PC-9 (cell line): ENCODE measurements around the gene B3GALNT1. TPM values are rescaled to one million over a fixed set of nuclear protein-coding genes. Genes with fewer than 3 reads are reported as not detected.

ENCODE experiments used
- BruUV-seq: library from RNA; stranded (reverse); fragments of 400-500 nt; replicated peaks from 2 replicates; lab custom pipeline; 2021; lab: Mats Ljungman, UMichigan
- CTCF ChIA-PET: fragments of 300-600 bp; sonication (Branson Sonifier 250); formaldehyde crosslinking; loops from one replicate; lab custom pipeline; 2022; ENCODE audit warnings: antibody characterized with exemption; lab: Charles Lee
- POLR2A ChIA-PET: fragments of 300-600 bp; sonication (Branson Sonifier 250); formaldehyde crosslinking; loops from one replicate; lab custom pipeline; 2022; ENCODE audit warnings: antibody characterized with exemption; ENCODE audit not compliant: unreplicated experiment; lab: Charles Lee
- DNase-seq, 2 experiments: peaks; one replicate each; pipeline versions ENCODE4 v3.0.0 to v3.0.0-alpha.2; 2015 to 2022; ENCODE audit warnings: mixed read lengths in 1 of 2
- H2AFZ ChIP-seq: fragments of 200-600 bp; sonication (generic); 2 replicates; pipeline ENCODE4 v1.8.1; 2017; ENCODE audit warnings: antibody characterized with exemption
- H3F3A ChIP-seq: fragments of 200-600 bp; sonication (generic); 2 replicates; pipeline ENCODE4 v1.8.1; 2017; ENCODE audit warnings: antibody characterized with exemption, mild to moderate bottlenecking, low read depth; ENCODE audit not compliant: insufficient read depth
- H3K27ac ChIP-seq: fragments of 200-600 bp; sonication (generic); 2 replicates; pipeline ENCODE4 v1.6.1; 2016; ENCODE audit warnings: mixed run types
- H3K27me3 ChIP-seq: fragments of 200-600 bp; sonication (generic); 2 replicates; pipeline ENCODE4 v1.6.1; 2016; ENCODE audit warnings: low read depth, mixed run types; ENCODE audit not compliant: insufficient read depth
- H3K36me3 ChIP-seq: fragments of 200-600 bp; sonication (generic); 2 replicates; pipeline ENCODE4 v1.6.1; 2016; ENCODE audit warnings: low read depth, mixed run types
- H3K4me1 ChIP-seq: fragments of 200-600 bp; sonication (generic); replicated peaks from 2 replicates; pipeline ENCODE4 v1.6.1; 2016; ENCODE audit warnings: mixed run types; ENCODE audit not compliant: insufficient read depth
- H3K4me2 ChIP-seq: fragments of 200-600 bp; sonication (generic); 2 replicates; pipeline ENCODE4 v1.6.1; 2017; ENCODE audit warnings: mixed run types
- H3K4me3 ChIP-seq: fragments of 200-600 bp; sonication (generic); 2 replicates; pipeline ENCODE4 v1.6.1; 2016; ENCODE audit warnings: mixed run types
- H3K79me2 ChIP-seq: fragments of 200-600 bp; sonication (generic); 2 replicates; pipeline ENCODE4 v1.6.1; 2017; ENCODE audit warnings: low read depth, mixed run types
- H3K9me2 ChIP-seq: fragments of 200-600 bp; sonication (generic); 2 replicates; pipeline ENCODE4 v1.8.1; 2017; ENCODE audit warnings: mild to moderate bottlenecking; ENCODE audit not compliant: insufficient read depth
- H3K9me3 ChIP-seq: fragments of 200-600 bp; sonication (generic); 2 replicates; pipeline ENCODE4 v1.8.1; 2016; ENCODE audit warnings: low read depth; ENCODE audit not compliant: insufficient read depth
- H4K20me1 ChIP-seq: fragments of 200-600 bp; sonication (generic); 2 replicates; pipeline ENCODE4 v1.8.1; 2017; ENCODE audit not compliant: insufficient read depth
- CTCF ChIP-seq: fragments of 200-600 bp; sonication (generic); conservative IDR thresholded peaks from 2 replicates; pipeline ENCODE4 v1.6.1; 2017; ENCODE audit warnings: mixed run types, antibody characterized with exemption, mild to moderate bottlenecking, moderate library complexity
- EZH2 ChIP-seq: fragments of 200-600 bp; sonication (generic); IDR thresholded peaks from 2 replicates; pipeline ENCODE4 v1.8.0; 2017; ENCODE audit warnings: antibody characterized with exemption, low read depth
- intact Hi-C: fragments of 100-400 bp; cut with micrococcal nuclease; formaldehyde crosslinking; loops from one replicate; pipeline ENCODE4 v1.10.0; 2022; ENCODE audit not compliant: unreplicated experiment
- total RNA-seq: library from RNA; stranded (reverse); gene quantifications from 2 replicates; pipeline ENCODE4 v1.2.3, GENCODE V29; 2021

Gene B3GALNT1
- total RNA-seq, 1 experiment from 2014 or later, result 8.8 TPM

GRCh38 chr3:161084277-161084676 lies 20.9 kb downstream of the B3GALNT1 start:
- Histone ChIP-seq H3K36me3 (no peaks in the 10 kb centered on the region), H4K20me1 (no peaks in the 10 kb centered on the region), H3K79me2 (no peaks in the 10 kb centered on the region), H3F3A (no peaks in the 10 kb centered on the region), H3K4me3 (no peak overlapping the region), H3K9me2 (no peaks in the 10 kb centered on the region; the same call in 1 of the 2 replicates), H3K4me2 (no peak overlapping the region), H3K4me1 (no peaks in the 10 kb centered on the region), H3K9me3 (no peaks in the 10 kb centered on the region), H2AFZ (no peak overlapping the region), H3K27me3 (no peaks in the 10 kb centered on the region), H3K27ac (no peak overlapping the region)
- TF ChIP-seq EZH2 (no peak), CTCF (no peak)
- no peak for DNase-seq
- CTCF ChIA-PET, result no interaction called here
- intact Hi-C loops, result no loop called here
- BruUV-seq, result no TSS peak
- POLR2A ChIA-PET, result no interaction called here

GRCh38 chr3:161083131-161083530 lies 22.0 kb downstream of the B3GALNT1 start:
- Histone ChIP-seq H3K4me3 (no peak overlapping the region), H3K4me2 (no peak overlapping the region), H2AFZ (no peak overlapping the region), H3K4me1 (no peaks in the 10 kb centered on the region), H3K9me3 (no peaks in the 10 kb centered on the region), H3K36me3 (no peaks in the 10 kb centered on the region), H3K9me2 (no peaks in the 10 kb centered on the region), H3K27ac (no peak overlapping the region), H3K27me3 (no peaks in the 10 kb centered on the region), H3K79me2 (no peaks in the 10 kb centered on the region), H3F3A (no peaks in the 10 kb centered on the region), H4K20me1 (no peaks in the 10 kb centered on the region)
- CTCF ChIA-PET, result no interaction called here
- POLR2A ChIA-PET, result no interaction called here
- DNase-seq, result no peak
- no TSS peak for BruUV-seq
- intact Hi-C loops, result no loop called here
- no peak for TF ChIP-seq EZH2

- H4K20me1 ChIP-seq, result no peaks in the 10 kb centered on the region
- BruUV-seq, result no TSS peak
- no peaks in the 10 kb centered on the region for H3K9me3 ChIP-seq
- no peak for TF ChIP-seq EZH2
- no peak for TF ChIP-seq CTCF
- no peak overlapping the region for H3K4me2 ChIP-seq
- DNase-seq, result no peak
- H3F3A ChIP-seq, result no peaks in the 10 kb centered on the region
- no peak overlapping the region for H3K4me3 ChIP-seq
- no peaks in the 10 kb centered on the region for H3K36me3 ChIP-seq
- no peaks in the 10 kb centered on the region for H3K79me2 ChIP-seq
- no peak overlapping the region for H3K27ac ChIP-seq
- ChIA-PET CTCF (no interaction called here), POLR2A (no interaction called here)
- intact Hi-C loops, result no loop called here
- no peak overlapping the region for H2AFZ ChIP-seq
- no peaks in the 10 kb centered on the region for H3K27me3 ChIP-seq
- no peaks in the 10 kb centered on the region for H3K9me2 ChIP-seq
- no peaks in the 10 kb centered on the region for H3K4me1 ChIP-seq
These were observed 23.1 kb downstream of the B3GALNT1 start for GRCh38 chr3:161082063-161082462.

- ChIA-PET POLR2A (no interaction called here), CTCF (no interaction called here)
- no peaks in the 10 kb centered on the region for H3K9me3 ChIP-seq
- no peaks in the 10 kb centered on the region for H3F3A ChIP-seq
- H3K36me3 ChIP-seq, result no peaks in the 10 kb centered on the region
- no peak overlapping the region for H2AFZ ChIP-seq
- H3K4me3 ChIP-seq, result no peak overlapping the region
- H4K20me1 ChIP-seq, result no peaks in the 10 kb centered on the region
- H3K4me1 ChIP-seq, result no peaks in the 10 kb centered on the region
- no peaks in the 10 kb centered on the region for H3K79me2 ChIP-seq
- no peak overlapping the region for H3K27ac ChIP-seq
- BruUV-seq, result no TSS peak
- no peak for DNase-seq
- H3K9me2 ChIP-seq, result no peaks in the 10 kb centered on the region
- H3K4me2 ChIP-seq, result no peak overlapping the region
- H3K27me3 ChIP-seq, result no peaks in the 10 kb centered on the region
- no peak for TF ChIP-seq EZH2
- TF ChIP-seq CTCF, result no peak
- intact Hi-C loops, result no loop called here
These were observed 23.5 kb downstream of the B3GALNT1 start for GRCh38 chr3:161081633-161082032.
